ENCODE measurements around the gene HSBP1.

GRCh38 chr16:83850947-83851346 lies 43.2 kb downstream of the HSBP1 start:
- TF ChIP-seq MAX (IDR thresholded peaks at IDR 0.05), result no peak
- no peak for TF ChIP-seq CHCHD3 (CRISPR knock-in tag; IDR thresholded peaks at IDR 0.05)
- TF ChIP-seq MEIS1 (CRISPR knock-in tag; IDR thresholded peaks at IDR 0.05; ENCODE audit: borderline replicate concordance), result no peak
- no peak for TF ChIP-seq SUZ12 (IDR thresholded peaks at IDR 0.05; ENCODE audit: low read depth, low read length)
- no peak for TF ChIP-seq ZNF335 (CRISPR knock-in tag; IDR thresholded peaks at IDR 0.05)
- TF ChIP-seq, protein P1, sequence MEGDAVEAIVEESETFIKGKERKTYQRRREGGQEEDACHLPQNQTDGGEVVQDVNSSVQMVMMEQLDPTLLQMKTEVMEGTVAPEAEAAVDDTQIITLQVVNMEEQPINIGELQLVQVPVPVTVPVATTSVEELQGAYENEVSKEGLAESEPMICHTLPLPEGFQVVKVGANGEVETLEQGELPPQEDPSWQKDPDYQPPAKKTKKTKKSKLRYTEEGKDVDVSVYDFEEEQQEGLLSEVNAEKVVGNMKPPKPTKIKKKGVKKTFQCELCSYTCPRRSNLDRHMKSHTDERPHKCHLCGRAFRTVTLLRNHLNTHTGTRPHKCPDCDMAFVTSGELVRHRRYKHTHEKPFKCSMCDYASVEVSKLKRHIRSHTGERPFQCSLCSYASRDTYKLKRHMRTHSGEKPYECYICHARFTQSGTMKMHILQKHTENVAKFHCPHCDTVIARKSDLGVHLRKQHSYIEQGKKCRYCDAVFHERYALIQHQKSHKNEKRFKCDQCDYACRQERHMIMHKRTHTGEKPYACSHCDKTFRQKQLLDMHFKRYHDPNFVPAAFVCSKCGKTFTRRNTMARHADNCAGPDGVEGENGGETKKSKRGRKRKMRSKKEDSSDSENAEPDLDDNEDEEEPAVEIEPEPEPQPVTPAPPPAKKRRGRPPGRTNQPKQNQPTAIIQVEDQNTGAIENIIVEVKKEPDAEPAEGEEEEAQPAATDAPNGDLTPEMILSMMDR (CRISPR knock-in tag; IDR thresholded peaks at IDR 0.05), result no peak
- TF ChIP-seq USF2 (IDR thresholded peaks at IDR 0.05; ENCODE audit: low read depth, low read length), result no peak
- TF ChIP-seq USF2 (CRISPR knock-in tag; IDR thresholded peaks at IDR 0.05; ENCODE audit: borderline replicate concordance), result no peak
- TF ChIP-seq MTF2 (CRISPR knock-in tag; IDR thresholded peaks at IDR 0.05; ENCODE audit: borderline replicate concordance), result no peak
- TF ChIP-seq REXO4 (CRISPR knock-in tag; IDR thresholded peaks at IDR 0.05; ENCODE audit: borderline replicate concordance), result no peak
- TF ChIP-seq GTF3A (CRISPR knock-in tag; conservative IDR thresholded peaks at IDR 0.05), result no peak
- no peak for TF ChIP-seq PCBP1 (IDR thresholded peaks at IDR 0.05; ENCODE audit: borderline replicate concordance, low read depth, low read length)
